ENCODE measurements around the gene LRP2BP. TPM values are rescaled to one million over a fixed set of nuclear protein-coding genes. Genes with fewer than 3 reads are reported as not detected.

The LRP2BP gene
- total RNA-seq, 2 experiments from 2014 or later: 0.60 to 1.4 TPM

GRCh38 chr4:185344743-185345538 is 50.8 kb downstream of the LRP2BP start:
- ChIA-PET POLR2A (interaction anchor here (0.9 kb wide), 1 partner anchor 14 kb away, joined by 5 read pairs; no protein-coding TSS in a partner anchor), CTCF (ENCODE audit: unreplicated experiment) (no interaction called here)
- Histone ChIP-seq H2AFZ (ENCODE audit: low read length) (no peak overlapping the region), H3K9me3 (ENCODE audit: low read length) (no peaks in the 10 kb centered on the region), H3K4me3 (ENCODE audit: low read depth, low read length, poor library complexity, severe bottlenecking) (no peak overlapping the region), H3K9me2 (ENCODE audit: insufficient read depth, low read length) (no peaks in the 10 kb centered on the region), H3K79me2 (ENCODE audit: insufficient read depth, low read depth, low read length) (no peaks in the 10 kb centered on the region), H3K4me2 (ENCODE audit: low read length) (peak overlapping the region; percentile 50), H3K4me1 (ENCODE audit: insufficient read depth, low read length, poor library complexity, severe bottlenecking) (peaks cover 20% of the 10 kb centered on the region), H3K36me3 (ENCODE audit: insufficient read depth, low read length) (peaks cover 78% of the 10 kb centered on the region), H3K27ac (ENCODE audit: low read depth, low read length, poor library complexity, severe bottlenecking) (peak overlapping the region; percentile 50), H4K20me1 (ENCODE audit: insufficient read depth, low read length) (no peaks in the 10 kb centered on the region)
- DNase-seq (ENCODE audit: low spot score): peak; percentile 51
- TSS peak; percentile 14 for BruUV-seq (replicated peaks)
- intact Hi-C loops (cut with micrococcal nuclease; ENCODE audit: unreplicated experiment): no loop called here
- no peak for TF ChIP-seq EZH2phosphoT487 (IDR thresholded peaks at IDR 0.05; ENCODE audit: borderline replicate concordance, low read depth, low read length)
- 0 out of 2 replicates have a peak, but pooled peaks have one; percentile 27 for TF ChIP-seq CTCF (conservative IDR thresholded peaks at IDR 0.05; ENCODE audit: low read length)

GRCh38 chr4:185343726-185344581 is 51.8 kb downstream of the LRP2BP start:
- Histone ChIP-seq H4K20me1 (ENCODE audit: insufficient read depth, low read length) (no peaks in the 10 kb centered on the region), H3K4me2 (ENCODE audit: low read length) (no peak overlapping the region), H3K27ac (ENCODE audit: low read depth, low read length, poor library complexity, severe bottlenecking) (no peak overlapping the region), H3K9me2 (ENCODE audit: insufficient read depth, low read length) (no peaks in the 10 kb centered on the region), H3K36me3 (ENCODE audit: insufficient read depth, low read length) (peaks cover 77% of the 10 kb centered on the region), H3K4me1 (ENCODE audit: insufficient read depth, low read length, poor library complexity, severe bottlenecking) (peaks cover 25% of the 10 kb centered on the region), H3K9me3 (ENCODE audit: low read length) (peaks cover 8% of the 10 kb centered on the region; the same call in 1 of the 2 replicates), H3K4me3 (ENCODE audit: low read depth, low read length, poor library complexity, severe bottlenecking) (no peak overlapping the region), H3K79me2 (ENCODE audit: insufficient read depth, low read depth, low read length) (no peaks in the 10 kb centered on the region), H2AFZ (ENCODE audit: low read length) (no peak overlapping the region)
- no TSS peak for BruUV-seq (replicated peaks)
- DNase-seq (ENCODE audit: low spot score): no peak
- ChIA-PET POLR2A (no interaction called here), CTCF (ENCODE audit: unreplicated experiment) (no interaction called here)
- no peak for TF ChIP-seq CTCF (conservative IDR thresholded peaks at IDR 0.05; ENCODE audit: low read length)
- no peak for TF ChIP-seq EZH2phosphoT487 (IDR thresholded peaks at IDR 0.05; ENCODE audit: borderline replicate concordance, low read depth, low read length)
- intact Hi-C loops (cut with micrococcal nuclease; ENCODE audit: unreplicated experiment): no loop called here

All from OCI-LY7 (cell line).